Astrocyte of the spinal cord (primary cell): ENCODE data around the gene BRINP1.

Experiments
- DNase-seq: peaks from one replicate; pipeline ENCODE4 v3.0.0; 2011; ENCODE audit warnings: low read depth, low spot score
- H3K4me3 ChIP-seq: 2 replicates; pipeline ENCODE4 v1.5.1; 2011; ENCODE audit warnings: low read depth, mild to moderate bottlenecking, low read length, moderate library complexity
- in situ Hi-C: cut with HindIII; loops from 2 replicates; pipeline ENCODE4 v1.10.0; 2017; ENCODE audit warnings: low sequenced_read_pairs
- TF ChIP-seq, protein P1 (sequence below): IDR thresholded peaks from 2 replicates; pipeline ENCODE4 v1.5.1; 2012; ENCODE audit warnings: low read depth, mild to moderate bottlenecking, low read length, inconsistent platforms

BRINP1 gene

DNA sequence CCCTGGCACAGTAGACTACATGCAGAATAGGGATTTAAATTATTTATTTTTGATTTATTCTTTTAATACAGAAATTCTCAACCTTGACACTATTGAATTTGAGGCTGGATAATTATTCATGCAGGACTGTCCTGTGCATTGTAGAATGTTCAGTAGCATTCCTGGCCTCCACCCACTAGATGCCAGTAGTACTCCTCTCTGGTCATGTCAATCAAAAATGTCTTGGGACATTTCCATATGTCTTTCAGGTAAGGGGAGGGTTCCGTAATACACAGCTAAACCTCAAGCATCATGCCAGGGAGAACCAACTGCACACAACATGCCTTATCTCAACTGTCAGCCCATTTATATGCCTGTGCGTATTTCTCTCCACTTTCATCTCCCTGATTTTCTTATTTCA, 231.8 kb downstream of the BRINP1 start:
- in situ Hi-C loops = no loop called here
- no peak overlapping the region for H3K4me3 ChIP-seq
- no peak for DNase-seq
- TF ChIP-seq, protein P1, sequence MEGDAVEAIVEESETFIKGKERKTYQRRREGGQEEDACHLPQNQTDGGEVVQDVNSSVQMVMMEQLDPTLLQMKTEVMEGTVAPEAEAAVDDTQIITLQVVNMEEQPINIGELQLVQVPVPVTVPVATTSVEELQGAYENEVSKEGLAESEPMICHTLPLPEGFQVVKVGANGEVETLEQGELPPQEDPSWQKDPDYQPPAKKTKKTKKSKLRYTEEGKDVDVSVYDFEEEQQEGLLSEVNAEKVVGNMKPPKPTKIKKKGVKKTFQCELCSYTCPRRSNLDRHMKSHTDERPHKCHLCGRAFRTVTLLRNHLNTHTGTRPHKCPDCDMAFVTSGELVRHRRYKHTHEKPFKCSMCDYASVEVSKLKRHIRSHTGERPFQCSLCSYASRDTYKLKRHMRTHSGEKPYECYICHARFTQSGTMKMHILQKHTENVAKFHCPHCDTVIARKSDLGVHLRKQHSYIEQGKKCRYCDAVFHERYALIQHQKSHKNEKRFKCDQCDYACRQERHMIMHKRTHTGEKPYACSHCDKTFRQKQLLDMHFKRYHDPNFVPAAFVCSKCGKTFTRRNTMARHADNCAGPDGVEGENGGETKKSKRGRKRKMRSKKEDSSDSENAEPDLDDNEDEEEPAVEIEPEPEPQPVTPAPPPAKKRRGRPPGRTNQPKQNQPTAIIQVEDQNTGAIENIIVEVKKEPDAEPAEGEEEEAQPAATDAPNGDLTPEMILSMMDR = no peak

DNA sequence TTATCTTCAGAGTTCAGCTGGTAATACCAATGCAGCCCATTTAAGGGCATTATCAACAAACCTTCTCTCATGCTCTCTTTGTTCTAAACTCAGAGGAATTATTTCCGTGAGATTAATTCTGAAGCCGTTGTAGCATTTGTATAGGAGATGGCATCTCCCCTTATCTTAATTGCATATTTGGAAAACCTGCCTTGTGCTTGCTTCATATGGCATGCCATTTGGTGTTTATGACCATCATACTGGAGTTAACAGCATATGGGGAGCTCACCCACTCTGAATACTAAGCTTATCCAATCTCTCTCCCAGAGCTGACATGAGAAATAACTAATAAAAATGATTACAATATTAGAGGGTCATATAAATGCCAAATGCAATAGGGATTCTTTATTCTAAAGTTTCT, 243.2 kb downstream of the BRINP1 start:
- H3K4me3 ChIP-seq = no peak overlapping the region
- TF ChIP-seq, protein P1 = no peak
- DNase-seq = no peak
- in situ Hi-C loops = no loop called here

DNA sequence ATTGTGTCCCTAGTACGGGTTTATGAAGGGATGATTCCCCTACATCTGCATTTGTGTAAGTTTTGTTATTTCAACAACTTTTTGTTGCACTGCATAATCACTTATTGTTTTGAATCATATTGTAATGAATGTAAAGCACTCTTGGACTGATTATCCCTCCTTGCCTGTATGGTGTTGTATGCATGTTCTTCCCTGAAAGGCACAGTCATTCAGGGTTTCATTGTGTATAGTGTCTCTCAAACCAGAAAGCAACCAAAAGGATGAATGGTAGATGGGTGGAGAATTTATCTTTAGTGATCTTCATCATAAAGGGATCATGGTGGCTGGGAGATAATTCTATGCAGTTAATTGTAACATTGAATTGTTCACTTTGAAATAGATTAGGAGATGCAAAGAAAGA, 247.3 kb downstream of the BRINP1 start:
- DNase-seq = no peak
- TF ChIP-seq, protein P1 = no peak
- H3K4me3 ChIP-seq = no peak overlapping the region
- in situ Hi-C loops = no loop called here

DNA sequence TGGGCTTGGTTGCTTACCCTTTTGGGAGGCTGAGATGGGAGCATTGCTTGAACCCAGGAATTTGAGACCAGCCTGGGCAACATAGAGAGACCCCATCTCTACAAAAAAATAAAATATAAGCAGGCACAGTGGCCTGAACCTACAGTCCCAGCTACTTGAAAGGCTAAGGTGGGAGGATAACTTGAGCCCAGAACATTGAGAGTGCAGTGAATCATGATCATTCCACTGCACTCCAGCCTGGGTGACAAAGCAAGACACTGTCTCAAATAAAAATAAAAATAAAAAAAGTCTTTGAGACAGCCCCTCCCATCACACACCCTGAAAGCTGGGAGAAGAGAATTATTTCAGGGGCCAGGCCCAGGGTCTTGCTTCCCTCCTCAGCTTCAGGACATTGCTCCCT, 251.8 kb downstream of the BRINP1 start:
- no peak overlapping the region for H3K4me3 ChIP-seq
- in situ Hi-C loops = no loop called here
- no peak for DNase-seq
- TF ChIP-seq, protein P1 = no peak
